HG03442 (cell line): ENCODE data around the gene DENND2C.

Experiments
- ATAC-seq: cut with Tn5 transposase; IDR thresholded peaks from one replicate; pipeline ENCODE4 v1.9.1; 2021; ENCODE audit warnings: mild to moderate bottlenecking, moderate library complexity; ENCODE audit not compliant: unreplicated experiment

DENND2C gene

GRCh38 chr1:114677691-114678090, 7.8 kb upstream of the DENND2C start:
- ATAC-seq = no peak

DNA sequence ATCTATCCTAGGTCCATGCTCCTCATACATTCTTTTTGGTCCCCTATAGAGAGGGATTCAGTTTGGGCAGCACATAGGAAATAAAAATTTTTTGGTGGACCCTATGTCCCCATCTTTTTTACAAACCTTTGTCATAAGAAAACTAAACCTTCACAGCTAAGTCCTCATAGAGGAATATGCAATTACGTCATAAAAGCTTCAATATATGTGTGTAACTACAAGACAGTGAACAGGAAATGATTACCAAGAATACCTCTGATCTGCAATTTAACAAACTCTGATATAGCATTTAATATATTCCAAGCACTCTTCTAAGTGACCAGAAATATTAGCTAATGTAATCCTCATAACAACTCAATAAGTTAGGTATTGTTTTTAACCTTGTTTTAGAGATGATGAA, 6.3 kb upstream of the DENND2C start:
- ATAC-seq = no peak

- ATAC-seq = no peak
Measured at GRCh38 chr1:114671939-114672275, 2.1 kb upstream of the DENND2C start.

- no peak for ATAC-seq
Measured at GRCh38 chr1:114671011-114671938, 1.4 kb upstream of the DENND2C start.

DNA sequence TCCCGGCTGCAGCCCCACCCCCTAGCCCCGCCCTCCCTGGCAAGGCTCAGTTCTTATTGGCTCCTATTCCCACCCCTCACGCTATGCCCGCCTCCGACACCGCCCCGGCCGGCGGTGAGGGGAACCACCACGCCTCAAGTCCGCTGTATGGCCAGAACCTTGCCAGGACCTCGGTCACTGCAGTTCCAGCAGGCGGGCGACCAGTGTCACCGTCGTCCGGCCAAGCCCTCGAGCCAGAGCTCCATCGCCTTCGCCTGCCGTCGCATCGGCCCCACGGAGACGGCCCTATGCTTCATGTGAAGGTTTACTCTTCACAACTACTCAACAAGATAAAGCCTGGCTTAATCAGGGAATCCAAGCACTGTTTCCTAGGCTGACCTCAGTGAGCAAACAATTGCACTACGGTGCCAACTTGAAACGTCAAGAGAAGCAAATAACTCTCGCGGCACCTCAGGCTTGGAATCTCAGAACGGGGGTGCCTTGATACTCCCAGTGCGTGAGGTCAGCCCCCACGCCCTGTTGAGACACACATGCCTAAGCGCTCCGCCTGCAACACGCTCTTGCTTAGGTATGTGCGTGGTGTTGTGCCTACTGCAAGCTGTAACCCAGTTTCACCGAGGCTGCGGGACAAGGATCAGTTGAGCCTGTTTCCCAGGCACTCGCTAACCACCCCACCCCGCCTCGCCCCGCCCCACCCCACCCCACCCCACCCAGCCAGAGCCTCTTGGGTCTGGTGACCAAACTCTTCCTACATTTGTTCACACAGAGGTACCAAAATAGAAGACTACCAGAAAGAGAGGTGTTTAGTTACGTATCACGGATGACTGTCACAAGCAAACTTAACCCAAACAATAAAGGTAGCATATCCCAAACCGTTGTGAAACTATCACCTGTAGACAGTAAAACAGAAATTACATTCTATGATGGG, 498 bp upstream of the DENND2C start:
- peak; percentile 97 for ATAC-seq

DNA sequence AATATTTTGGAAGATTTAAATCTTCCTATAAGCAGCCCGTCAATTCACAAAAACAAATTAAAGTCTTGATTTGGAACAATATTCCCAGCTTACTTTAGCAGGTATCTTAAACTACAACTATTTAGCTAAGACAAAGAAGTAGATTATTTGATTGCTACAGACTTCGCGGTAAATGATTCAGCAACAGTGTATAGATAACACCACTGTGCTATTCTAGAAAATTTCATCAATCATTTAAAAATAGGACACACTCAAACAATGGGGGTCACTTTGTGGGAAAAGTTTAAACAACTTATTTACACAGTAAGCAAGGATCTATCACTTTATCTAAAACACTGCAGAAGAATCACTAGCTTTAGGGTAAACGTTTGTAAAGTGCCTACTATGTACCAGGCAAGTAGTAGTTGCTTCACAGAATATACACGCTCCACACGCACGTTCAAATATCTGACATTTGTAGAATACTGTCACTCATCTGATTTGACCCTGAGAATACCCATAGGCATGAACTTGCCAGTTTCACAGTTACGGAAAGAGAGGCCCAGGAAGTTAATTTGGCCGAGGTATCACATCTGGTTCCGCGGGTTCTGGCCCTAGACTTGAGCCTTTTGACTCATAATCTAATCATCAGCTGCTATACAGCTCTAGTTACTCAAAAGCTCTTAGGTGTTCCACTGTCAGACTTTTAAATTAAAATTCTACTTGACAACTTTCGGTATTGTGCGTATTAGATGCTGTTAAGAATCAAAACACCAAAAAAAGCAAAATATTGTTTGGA, 876 bp downstream of the DENND2C start:
- ATAC-seq = no peak

DNA sequence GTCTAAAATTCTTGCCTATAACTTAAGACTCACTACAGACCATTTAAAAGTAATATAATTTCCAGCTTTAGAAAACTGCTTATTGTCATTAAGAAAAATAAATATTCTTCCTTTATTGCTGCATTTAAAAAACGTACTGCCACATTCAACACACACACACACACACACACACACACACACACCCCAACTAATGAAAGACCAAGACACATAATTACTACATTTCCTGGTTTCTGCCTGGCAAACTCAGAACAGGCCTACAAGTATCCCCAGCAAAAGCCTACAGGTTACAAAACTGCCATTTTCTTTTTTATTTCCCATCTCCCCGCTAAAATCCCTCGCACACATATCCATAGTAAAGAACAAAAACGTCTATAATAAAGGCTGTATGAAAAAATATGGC, 1.5 kb downstream of the DENND2C start:
- no peak for ATAC-seq

- no peak for ATAC-seq
Measured at GRCh38 chr1:114666954-114667353, 2.9 kb downstream of the DENND2C start.

GRCh38 chr1:114660238-114660637, 9.6 kb downstream of the DENND2C start:
- no peak for ATAC-seq

- ATAC-seq = no peak
Measured at GRCh38 chr1:114651893-114652292, 18.0 kb downstream of the DENND2C start.

- no peak for ATAC-seq
Measured at GRCh38 chr1:114648503-114648902, 21.3 kb downstream of the DENND2C start.

DNA sequence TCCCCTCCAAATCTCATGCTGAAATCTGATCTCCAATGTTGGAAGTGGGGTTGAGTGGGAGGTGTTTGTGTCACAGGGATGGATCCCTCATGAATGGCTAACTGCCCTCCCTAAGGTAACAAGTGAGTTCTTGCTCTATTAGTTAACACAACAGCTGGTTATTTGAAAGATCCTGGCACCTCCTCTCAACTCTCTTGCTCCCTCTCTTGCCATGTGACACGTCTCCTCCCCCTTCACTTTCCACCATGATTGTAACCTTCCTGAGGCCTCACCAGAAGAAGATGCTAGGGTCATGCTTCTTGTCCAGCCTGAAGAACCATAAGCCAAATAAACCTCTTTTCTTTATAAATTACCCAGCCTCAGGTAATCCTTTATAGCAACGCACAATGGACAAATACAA, 28.5 kb downstream of the DENND2C start:
- ATAC-seq = no peak

DNA sequence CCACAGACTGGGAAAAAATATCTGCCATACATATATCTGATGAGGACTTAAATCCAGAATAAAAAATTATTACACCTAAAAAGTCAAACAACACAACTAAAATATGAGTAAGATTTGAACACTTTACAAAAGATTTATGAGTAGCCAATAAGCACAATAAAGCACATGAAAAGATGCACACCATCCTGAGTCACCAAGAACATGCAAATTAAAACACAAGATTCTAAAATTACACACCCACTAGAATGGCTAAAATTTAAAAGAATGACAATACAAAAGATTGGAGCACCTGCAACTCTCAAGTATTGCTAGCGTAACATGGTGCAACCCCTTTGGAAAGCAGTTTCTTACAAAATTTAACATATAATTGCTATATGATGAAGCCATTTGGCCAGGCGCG, 30.9 kb downstream of the DENND2C start:
- no peak for ATAC-seq

DNA sequence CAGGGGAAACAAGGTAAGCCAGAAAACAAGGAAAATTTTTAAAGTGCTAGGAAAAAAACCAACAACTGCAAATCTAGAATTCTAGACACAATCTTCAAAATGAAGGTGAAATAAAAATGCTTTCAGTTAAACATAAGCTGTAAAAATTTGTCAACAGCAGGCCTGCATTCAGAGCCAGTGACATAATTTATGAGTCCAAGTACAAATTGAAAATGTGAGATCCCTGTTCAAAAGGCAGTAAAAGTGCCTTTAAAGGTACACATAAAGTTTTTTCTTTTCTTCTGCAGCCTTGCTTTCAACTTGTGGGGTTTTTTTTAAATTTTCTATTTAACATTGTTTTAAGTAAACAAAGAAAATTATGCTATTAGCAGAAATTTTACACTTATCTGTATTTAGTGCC, 37.4 kb downstream of the DENND2C start:
- no peak for ATAC-seq

- no peak for ATAC-seq
Measured at GRCh38 chr1:114627107-114627506, 42.7 kb downstream of the DENND2C start.

DNA sequence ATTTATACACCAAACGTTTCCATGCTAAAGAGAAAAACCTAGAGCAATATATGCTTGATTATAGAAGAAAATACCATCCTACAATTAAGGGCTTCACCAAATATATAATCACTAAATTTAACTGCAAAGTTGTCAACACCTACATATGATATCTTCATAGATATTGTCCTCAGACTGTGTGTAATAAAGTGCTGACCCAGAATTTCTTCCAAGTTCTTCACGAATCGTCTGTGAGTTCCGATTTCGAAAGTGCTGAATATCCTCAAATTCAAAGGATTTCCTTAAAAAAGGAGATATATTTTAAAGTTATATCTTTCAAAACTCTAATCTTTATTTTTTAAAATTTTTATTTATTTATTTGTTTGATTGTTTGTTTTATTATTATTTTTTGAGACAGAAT, 46.5 kb downstream of the DENND2C start:
- ATAC-seq = no peak

GRCh38 chr1:114620419-114620818, 49.4 kb downstream of the DENND2C start:
- ATAC-seq = no peak

GRCh38 chr1:114618606-114619005, 51.2 kb downstream of the DENND2C start:
- no peak for ATAC-seq

DNA sequence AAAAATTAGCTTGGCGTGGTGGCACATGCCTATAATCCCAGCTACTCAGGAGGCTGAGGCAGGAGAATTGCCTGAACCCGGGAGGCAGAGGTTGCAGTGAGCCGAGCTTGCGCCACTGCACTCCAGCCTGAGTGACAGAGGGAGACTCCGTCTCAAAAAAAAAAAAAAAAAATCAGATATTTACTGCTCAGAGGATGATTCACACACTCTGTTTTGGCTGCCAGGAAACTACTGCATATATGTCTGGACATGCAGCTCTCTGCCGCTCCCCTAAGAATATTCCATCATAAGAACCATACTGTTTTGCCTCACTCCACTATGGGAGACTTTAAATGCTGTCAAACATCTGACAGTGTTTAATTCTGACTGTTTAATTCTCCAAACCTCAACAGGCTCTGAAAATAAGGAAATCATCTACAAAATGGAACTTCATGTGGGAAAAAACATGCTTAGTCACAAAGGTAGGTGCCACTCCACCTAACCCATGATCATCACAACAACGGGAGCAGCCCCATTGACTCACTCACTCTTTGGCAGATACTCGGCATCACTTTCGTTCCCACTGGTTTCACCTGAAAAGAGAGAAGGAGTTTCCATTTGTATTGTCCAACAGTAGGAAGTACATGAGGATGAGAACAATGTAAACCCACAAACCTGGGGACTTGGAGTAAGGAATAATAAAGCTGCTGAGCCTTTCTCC, 59.2 kb downstream of the DENND2C start:
- ATAC-seq = no peak

DNA sequence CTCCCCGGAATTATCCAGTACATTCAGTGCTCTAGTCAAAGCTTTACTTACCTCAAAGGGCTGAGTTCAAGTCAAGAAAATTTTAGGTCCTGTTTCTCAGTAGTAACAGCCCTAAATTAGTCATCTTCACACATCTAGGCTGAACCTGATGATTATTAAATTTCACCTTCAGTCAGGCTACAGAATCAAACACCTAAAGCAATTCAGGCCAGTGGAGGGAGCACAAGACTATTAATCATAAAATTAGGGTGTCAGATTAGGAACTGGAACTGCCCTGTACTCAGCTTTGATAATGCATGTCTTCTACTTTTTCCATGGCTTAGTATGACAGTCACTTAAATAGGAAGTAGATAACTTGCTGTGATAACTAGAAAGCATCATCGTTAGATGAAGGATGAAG, 60.0 kb downstream of the DENND2C start:
- ATAC-seq = no peak

- ATAC-seq = no peak
Measured at GRCh38 chr1:114609026-114609425, 60.8 kb downstream of the DENND2C start.
